NCI-H1092 (cell line): Measurements from ENCODE around the gene SPTBN5.

Experiments used
- DNase-seq: peaks from one replicate; lab custom pipeline; 2025; lab: John Stamatoyannopoulos, UW

The SPTBN5 gene

DNA sequence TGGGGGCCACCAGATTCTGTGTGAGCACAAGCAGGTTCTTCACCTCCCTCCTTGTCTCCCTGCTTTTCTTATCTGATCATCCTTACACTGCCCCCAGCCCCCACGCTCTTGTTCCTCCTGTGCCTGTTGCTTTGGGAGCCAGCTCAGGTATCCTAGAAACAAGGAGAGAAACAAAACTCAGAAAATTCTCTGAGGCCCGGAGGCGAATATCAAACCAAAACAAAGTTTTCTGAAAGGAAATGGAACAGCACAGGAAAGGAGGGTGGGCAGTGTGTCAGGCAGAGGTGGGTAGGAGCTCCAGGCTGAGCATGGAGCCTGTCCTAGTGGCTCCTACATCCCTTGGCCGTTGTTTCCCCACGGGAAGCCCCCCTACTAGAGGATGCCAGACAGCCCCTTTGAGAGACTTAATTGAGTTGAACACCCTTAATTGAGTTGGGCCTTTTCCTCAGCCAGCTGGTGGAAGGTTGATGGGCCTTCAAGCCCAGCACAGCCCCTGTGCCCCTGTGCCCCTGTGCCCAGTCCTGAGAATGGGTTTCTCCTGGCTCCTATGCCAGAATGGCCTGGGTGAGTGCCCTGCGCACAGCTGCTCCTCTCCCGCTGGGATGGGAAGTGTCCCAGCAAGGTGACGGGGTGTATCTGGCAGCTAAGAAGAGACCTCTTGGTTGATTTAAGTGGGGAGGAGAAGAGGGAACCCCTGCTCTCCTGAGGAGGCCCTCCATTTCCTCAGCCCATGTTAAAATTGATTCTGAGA is 88.8 kb downstream of the SPTBN5 start:
- DNase-seq = no peak

DNA sequence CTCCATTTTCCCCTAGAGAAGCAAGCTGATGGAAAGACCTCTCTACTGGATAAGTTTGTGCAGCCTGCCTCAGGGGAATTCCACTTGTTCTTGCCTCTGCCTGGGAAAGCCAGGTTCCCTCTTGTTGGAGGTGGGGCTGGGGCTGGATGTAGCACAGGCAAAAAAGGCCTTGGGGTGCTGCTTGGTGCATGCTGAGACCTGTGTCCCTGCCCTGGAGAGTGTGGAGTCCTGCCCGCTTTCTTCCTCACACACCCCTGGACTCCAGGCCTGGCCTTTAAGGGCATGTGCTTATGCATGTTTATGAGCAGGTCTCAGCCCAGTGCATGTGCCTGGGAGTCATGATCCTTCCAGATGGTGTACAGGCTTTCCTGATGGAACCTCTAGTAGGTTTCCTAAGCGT is 89.5 kb downstream of the SPTBN5 start:
- DNase-seq = no peak

DNA sequence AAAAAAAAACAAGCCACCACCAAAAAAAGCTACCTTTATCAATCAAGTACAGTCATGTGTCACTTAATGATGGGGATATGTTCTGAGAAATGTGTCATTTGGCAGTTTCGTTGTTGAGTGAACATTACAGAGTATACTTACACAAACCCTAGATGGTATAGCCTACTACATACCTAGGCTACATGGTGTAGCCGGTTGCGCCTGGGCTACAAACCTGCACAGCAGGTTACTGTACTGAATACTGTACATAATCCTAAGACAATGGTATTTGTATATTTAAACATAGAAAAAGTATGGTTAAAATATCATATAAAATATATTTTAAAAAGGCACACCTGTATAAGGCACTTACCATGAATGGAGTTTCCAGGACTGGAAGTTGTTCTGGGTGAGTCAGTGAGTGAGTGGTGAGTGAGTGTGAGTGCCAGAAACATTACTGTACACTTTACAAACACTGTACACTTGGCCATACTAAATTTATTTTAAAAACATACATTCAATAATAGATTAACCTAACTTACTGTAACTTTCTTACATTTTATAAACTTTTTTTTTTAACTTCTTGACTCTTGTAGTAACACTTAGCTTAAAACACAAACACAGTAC is 91.9 kb downstream of the SPTBN5 start:
- DNase-seq = no peak

DNA sequence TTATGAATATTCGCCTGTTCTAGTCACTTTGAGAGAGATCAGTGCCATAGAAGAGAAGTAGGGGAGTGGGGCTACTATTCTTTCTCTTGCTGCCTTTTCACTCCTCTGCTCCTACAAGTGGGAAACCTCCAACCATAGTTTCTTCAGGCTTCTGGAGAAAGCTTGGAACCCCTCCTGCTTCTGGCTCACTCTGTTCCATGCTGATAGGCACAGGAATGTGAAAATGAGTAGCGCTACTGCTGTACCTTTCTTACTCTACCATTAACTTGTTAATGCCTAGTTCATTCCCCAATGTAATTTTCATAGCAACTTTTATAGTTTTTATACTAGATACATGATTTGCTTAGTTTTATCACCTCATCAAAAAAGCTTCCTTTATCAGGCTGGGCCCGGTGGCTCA is 92.7 kb downstream of the SPTBN5 start:
- DNase-seq = no peak

DNA sequence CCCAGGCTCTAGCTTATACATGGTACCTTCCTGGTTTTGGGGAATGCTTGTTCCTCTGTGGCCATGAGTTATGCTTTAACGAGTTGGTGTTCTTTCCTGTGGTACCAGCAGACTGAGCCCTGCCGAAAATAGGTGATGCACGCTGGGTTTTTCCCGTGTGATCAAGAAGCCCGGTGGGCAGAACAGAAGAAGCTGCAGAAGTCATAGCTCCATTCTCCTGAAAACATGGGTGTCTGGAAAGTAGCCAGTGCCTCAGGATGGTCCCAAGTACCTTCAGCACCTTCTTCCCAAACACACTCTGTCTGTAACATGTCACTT is 94.4 kb downstream of the SPTBN5 start:
- DNase-seq = no peak

DNA sequence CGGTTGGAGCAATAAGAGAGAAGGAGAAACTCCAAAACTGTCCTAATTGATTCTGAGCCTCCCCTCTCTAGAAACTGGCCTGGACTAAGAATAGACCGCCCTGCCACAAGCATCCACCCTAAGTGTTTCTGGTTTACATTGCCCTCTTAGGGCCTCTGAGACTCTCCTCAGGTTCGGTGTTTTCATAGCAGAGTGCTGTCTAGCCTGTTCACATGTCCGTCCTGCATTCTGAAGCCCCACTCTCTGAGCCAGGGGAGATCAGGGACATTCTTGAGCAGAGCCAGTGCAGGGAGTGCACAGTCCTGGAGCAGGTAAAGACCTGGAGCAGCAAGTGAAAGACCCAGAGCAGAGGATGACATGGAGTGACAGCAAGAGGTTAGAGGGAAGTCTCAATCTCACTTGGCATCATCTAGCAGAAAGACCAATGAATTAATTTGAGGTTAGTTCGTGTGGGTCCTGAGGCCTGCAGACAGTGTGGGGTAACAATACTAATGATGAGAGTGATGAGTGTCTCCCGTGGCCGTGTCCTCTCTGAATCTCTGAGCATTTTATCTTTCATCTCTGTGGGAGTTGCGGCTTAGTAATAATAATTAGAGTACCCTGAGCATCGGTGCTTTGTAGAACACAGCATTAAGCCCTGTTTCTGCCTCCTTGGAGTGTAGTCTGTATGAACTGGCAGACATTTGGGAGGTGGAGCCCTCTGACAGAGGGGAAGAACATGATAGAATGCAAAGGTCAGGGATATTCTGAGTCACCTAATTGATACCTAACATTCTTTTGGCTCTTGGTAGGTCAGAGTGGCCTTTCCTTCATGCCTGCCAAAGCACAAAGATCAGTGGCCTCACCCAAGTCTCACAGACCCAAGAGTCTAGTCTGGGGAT is 95.0 kb downstream of the SPTBN5 start:
- no peak for DNase-seq
